ENCODE results near the gene SYNE1.
"Not testable (repeated sequence)": the region's sequence is repeated elsewhere in the genome, so short reads cannot be mapped to it uniquely, and the experiment has no call there.

The SYNE1 gene

GRCh38 chr6:152087701-152088100, 549.5 kb downstream of the SYNE1 start:
- no peak overlapping the region for H3K4me3 ChIP-seq (ENCODE audit: low read depth, low read length)
- no peak for TF ChIP-seq CTCF (IDR thresholded peaks at IDR 0.05; ENCODE audit: borderline replicate concordance, insufficient read depth, low read depth, low read length)

GRCh38 chr6:152087096-152087495, 550.1 kb downstream of the SYNE1 start:
- TF ChIP-seq CTCF (IDR thresholded peaks at IDR 0.05; ENCODE audit: borderline replicate concordance, insufficient read depth, low read depth, low read length): no peak
- no peak overlapping the region for H3K4me3 ChIP-seq (ENCODE audit: low read depth, low read length)

- no peak overlapping the region for H3K4me3 ChIP-seq (ENCODE audit: low read depth, low read length)
- TF ChIP-seq CTCF (IDR thresholded peaks at IDR 0.05; ENCODE audit: borderline replicate concordance, insufficient read depth, low read depth, low read length): no peak
These were observed 550.8 kb downstream of the SYNE1 start for GRCh38 chr6:152086223-152086873.

- no peak overlapping the region for H3K4me3 ChIP-seq (ENCODE audit: low read depth, low read length)
- TF ChIP-seq CTCF (IDR thresholded peaks at IDR 0.05; ENCODE audit: borderline replicate concordance, insufficient read depth, low read depth, low read length): no peak
These were observed 551.7 kb downstream of the SYNE1 start for GRCh38 chr6:152085451-152085921.

GRCh38 chr6:152078804-152079203, 558.4 kb downstream of the SYNE1 start:
- no peak overlapping the region for H3K4me3 ChIP-seq (ENCODE audit: low read depth, low read length)
- TF ChIP-seq CTCF (IDR thresholded peaks at IDR 0.05; ENCODE audit: borderline replicate concordance, insufficient read depth, low read depth, low read length): no peak

- H3K4me3 ChIP-seq (ENCODE audit: low read depth, low read length): no peak overlapping the region
- no peak for TF ChIP-seq CTCF (IDR thresholded peaks at IDR 0.05; ENCODE audit: borderline replicate concordance, insufficient read depth, low read depth, low read length)
These were observed 559.2 kb downstream of the SYNE1 start for GRCh38 chr6:152078001-152078400.

- H3K4me3 ChIP-seq (ENCODE audit: low read depth, low read length): not testable (repeated sequence)
These were observed 560.9 kb downstream of the SYNE1 start for GRCh38 chr6:152076242-152076641.
